ENCODE data around the gene OR7A5. TPM values are rescaled to one million over a fixed set of nuclear protein-coding genes. Genes with fewer than 3 reads are reported as not detected.
A peak's percentile ranks its signal among the peaks of the same experiment; 100 is the strongest.

The OR7A5 gene
- total RNA-seq, 4 donors from 2014 or later, result not detected

GRCh38 chr19:14809272-14810057 is 25.5 kb downstream of the OR7A5 start:
- intact Hi-C loops (cut with DNase I; ENCODE audit: low total_unique reads), result no loop called here
- H3K36me3 ChIP-seq, result no peaks in the 10 kb centered on the region
- ATAC-seq, result peak in 1 of 2 donors; percentile 63
- no peaks in the 10 kb centered on the region for H3K27me3 ChIP-seq
- no peak for DNase-seq
- no peaks in the 10 kb centered on the region for H3K9me3 ChIP-seq
- H3K4me3 ChIP-seq, result no peak overlapping the region
- peak overlapping the region in 1 of 4 donors; percentile 45 for H3K27ac ChIP-seq
- no peaks in the 10 kb centered on the region for H3K4me1 ChIP-seq
- in situ Hi-C loops (cut with MboI; ENCODE audit: low sequenced_read_pairs in 4 of 4), result no loop called here
- no peak for TF ChIP-seq POLR2A (IDR thresholded peaks at IDR 0.05)
- TF ChIP-seq CTCF (IDR thresholded peaks at IDR 0.05 in 4 of 5, conservative IDR thresholded peaks at IDR 0.05 in 1 of 5), result no peak

- intact Hi-C loops (cut with DNase I; ENCODE audit: low total_unique reads), result no loop called here
- no peak for ATAC-seq
Measured at GRCh38 chr19:14804765-14805164, 30.2 kb downstream of the OR7A5 start.

GRCh38 chr19:14798760-14799159 is 36.2 kb downstream of the OR7A5 start:
- H3K27ac ChIP-seq, result no peak overlapping the region
- no peaks in the 10 kb centered on the region for H3K9me3 ChIP-seq
- H3K4me1 ChIP-seq, result no peaks in the 10 kb centered on the region
- no peaks in the 10 kb centered on the region for H3K36me3 ChIP-seq
- no peaks in the 10 kb centered on the region for H3K27me3 ChIP-seq
- intact Hi-C loops (cut with DNase I; ENCODE audit: low total_unique reads) (no loop called here), in situ Hi-C loops (cut with MboI; ENCODE audit: low sequenced_read_pairs in 4 of 4) (no loop called here)
- DNase-seq, result no peak
- TF ChIP-seq POLR2A (IDR thresholded peaks at IDR 0.05) (no peak), CTCF (IDR thresholded peaks at IDR 0.05 in 4 of 5, conservative IDR thresholded peaks at IDR 0.05 in 1 of 5) (no peak)
- no peak for ATAC-seq
- H3K4me3 ChIP-seq, result no peak overlapping the region

More at GRCh38 chr19:14804765-14805164, 30.2 kb downstream of the OR7A5 start:
- Histone ChIP-seq H3K4me3 (no peak overlapping the region), H3K36me3 (no peaks in the 10 kb centered on the region), H3K9me3 (no peaks in the 10 kb centered on the region), H3K27ac (no peak overlapping the region), H3K4me1 (no peaks in the 10 kb centered on the region), H3K27me3 (no peaks in the 10 kb centered on the region)
- no peak for DNase-seq
- in situ Hi-C loops (cut with MboI; ENCODE audit: low sequenced_read_pairs in 4 of 4), result no loop called here
- TF ChIP-seq CTCF (IDR thresholded peaks at IDR 0.05 in 4 of 5, conservative IDR thresholded peaks at IDR 0.05 in 1 of 5) (no peak), POLR2A (IDR thresholded peaks at IDR 0.05) (no peak)

- Histone ChIP-seq H3K27me3 (no peaks in the 10 kb centered on the region), H3K4me1 (no peaks in the 10 kb centered on the region), H3K9me3 (no peaks in the 10 kb centered on the region), H3K4me3 (no peak overlapping the region), H3K36me3 (no peaks in the 10 kb centered on the region), H3K27ac (no peak overlapping the region)
- in situ Hi-C loops (cut with MboI; ENCODE audit: low sequenced_read_pairs in 4 of 4) (no loop called here), intact Hi-C loops (cut with DNase I; ENCODE audit: low total_unique reads) (no loop called here)
- TF ChIP-seq POLR2A (IDR thresholded peaks at IDR 0.05), result no peak
- no peak for TF ChIP-seq CTCF (IDR thresholded peaks at IDR 0.05 in 4 of 5, conservative IDR thresholded peaks at IDR 0.05 in 1 of 5)
- DNase-seq, result no peak
- no peak for ATAC-seq
Measured at GRCh38 chr19:14796021-14796420, 39.0 kb downstream of the OR7A5 start.

All from gastrocnemius medialis (tissue), 4 donors.